Fibroblast of lung (primary cell): ENCODE data around the gene SRGAP1.

Experiments
- EZH2 ChIP-seq: IDR thresholded peaks from 2 replicates; pipeline ENCODE4 v1.5.1; 2012; ENCODE audit warnings: low read length, control low read depth, mild to moderate bottlenecking; ENCODE audit errors: missing control alignments
- TF ChIP-seq, protein P1 (sequence below), 2 donors: IDR thresholded peaks in 1 of 2; conservative IDR thresholded peaks in 1 of 2; 1 replicate in 1 of 2; 2 replicates in 1 of 2; pipeline ENCODE4 v1.5.1; 2011 to 2012; ENCODE audit warnings: low read length in 2 of 2, control low read depth in 1 of 2, inconsistent platforms in 1 of 2, low read depth in 1 of 2, mild to moderate bottlenecking in 1 of 2

DNA sequence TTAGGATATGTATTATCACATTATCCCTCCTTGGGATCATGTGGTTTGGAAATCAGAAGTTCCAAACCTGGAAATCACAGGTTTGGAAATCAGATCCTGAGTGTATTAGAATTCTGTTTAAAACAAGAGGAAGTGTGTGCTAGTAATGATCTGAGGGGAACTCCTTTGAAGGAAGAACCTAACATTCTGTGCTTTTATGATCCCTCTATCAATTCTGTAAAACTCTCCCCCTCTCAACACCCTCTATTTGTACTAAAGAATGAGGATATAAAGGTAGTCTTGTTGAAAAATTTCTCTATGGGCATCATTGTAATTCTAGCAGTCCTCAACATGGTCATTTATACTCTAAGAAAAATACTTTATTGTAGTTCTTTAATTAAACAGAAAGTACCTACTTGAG, 97.4 kb downstream of the SRGAP1 start:
- TF ChIP-seq, protein P1, sequence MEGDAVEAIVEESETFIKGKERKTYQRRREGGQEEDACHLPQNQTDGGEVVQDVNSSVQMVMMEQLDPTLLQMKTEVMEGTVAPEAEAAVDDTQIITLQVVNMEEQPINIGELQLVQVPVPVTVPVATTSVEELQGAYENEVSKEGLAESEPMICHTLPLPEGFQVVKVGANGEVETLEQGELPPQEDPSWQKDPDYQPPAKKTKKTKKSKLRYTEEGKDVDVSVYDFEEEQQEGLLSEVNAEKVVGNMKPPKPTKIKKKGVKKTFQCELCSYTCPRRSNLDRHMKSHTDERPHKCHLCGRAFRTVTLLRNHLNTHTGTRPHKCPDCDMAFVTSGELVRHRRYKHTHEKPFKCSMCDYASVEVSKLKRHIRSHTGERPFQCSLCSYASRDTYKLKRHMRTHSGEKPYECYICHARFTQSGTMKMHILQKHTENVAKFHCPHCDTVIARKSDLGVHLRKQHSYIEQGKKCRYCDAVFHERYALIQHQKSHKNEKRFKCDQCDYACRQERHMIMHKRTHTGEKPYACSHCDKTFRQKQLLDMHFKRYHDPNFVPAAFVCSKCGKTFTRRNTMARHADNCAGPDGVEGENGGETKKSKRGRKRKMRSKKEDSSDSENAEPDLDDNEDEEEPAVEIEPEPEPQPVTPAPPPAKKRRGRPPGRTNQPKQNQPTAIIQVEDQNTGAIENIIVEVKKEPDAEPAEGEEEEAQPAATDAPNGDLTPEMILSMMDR (conservative IDR thresholded peaks at IDR 0.05 in 1 of 2, IDR thresholded peaks at IDR 0.05 in 1 of 2; ENCODE audit: low read depth in 1 of 2, low read length in 2 of 2): no peak
- no peak for TF ChIP-seq EZH2
